Right kidney (tissue), 1 donor: Measurements from ENCODE around the gene EXT2.

Source experiments
- DNase-seq: peaks from one replicate; pipeline ENCODE4 v3.0.0-alpha.2; 2016

The EXT2 gene

DNA sequence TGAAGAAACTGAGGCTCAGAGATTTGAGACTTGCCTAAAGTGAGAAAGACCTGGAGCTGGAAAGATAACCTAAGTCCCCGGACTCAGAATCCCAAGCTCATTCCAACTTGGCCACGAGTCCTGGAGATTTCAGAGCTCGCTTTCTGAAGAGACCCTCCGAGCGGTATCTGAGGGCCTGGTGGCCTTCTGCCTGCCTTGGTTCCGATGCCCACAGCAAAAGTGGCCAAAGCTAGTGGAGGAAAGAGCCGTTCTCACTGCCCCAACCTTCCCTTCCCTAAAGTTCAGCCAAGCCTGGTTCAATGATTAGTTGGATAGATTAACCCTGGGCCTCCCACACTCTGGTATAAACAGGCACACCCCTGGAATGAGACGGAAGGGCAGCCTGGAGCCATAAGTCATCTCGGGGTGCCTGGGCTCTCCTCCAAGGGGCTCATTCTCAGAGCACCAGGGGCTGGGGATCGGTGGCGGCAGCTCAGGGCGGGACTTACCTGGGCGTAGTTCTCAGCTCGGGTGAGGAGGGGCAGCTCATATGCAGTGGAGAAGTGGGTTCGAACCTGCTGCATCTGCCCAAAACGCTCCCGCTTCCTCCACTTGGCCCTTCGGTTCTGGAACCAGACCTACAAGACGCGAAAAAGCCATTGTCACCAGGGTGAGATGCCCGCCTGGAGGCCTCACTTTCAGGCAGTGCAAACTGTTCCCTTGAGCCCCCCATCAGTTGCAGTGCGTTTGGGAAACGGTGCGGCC, 171.7 kb downstream of the EXT2 start:
- DNase-seq: no peak

DNA sequence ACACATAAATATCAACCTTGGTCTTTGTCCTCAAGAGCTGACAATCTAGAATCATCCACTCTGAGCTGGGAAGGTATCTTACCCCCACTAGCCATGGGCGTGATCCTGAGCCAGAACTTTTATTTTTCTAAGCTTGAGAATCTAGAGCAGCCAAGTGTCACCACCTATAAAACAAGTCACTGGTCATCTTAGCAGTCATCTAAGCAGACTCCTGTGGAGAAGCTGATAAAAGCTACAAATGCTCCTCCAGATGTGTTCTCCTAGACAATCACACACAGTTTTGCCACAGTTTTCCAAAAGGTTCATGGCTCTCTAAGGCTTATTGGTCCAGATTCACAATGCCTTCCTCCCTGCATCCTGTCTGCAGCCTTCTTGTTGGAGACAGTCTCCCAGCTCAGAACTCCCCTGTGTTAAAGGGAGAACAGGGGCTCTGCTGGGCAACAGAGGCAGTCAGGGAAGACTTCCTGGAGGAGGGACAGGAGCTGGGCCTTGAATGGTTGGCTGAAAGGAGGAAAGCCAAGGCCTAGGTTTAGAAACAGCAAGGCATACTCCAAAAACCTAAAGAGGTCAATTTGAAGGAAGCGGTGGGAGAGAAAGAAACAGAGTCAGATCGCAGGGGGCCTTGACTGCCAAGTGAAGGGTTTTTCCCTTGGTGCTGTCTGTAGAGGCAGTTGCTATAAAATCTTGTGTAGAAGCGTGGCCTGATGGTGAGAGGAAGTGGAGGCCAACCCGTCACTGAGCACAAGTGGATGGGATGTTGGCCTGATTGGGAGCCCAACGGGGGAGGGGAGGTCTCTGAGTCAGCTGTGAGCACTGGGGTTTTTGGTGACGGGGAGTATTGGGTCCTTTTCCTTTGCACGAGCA, 172.5 kb downstream of the EXT2 start:
- DNase-seq: no peak

DNA sequence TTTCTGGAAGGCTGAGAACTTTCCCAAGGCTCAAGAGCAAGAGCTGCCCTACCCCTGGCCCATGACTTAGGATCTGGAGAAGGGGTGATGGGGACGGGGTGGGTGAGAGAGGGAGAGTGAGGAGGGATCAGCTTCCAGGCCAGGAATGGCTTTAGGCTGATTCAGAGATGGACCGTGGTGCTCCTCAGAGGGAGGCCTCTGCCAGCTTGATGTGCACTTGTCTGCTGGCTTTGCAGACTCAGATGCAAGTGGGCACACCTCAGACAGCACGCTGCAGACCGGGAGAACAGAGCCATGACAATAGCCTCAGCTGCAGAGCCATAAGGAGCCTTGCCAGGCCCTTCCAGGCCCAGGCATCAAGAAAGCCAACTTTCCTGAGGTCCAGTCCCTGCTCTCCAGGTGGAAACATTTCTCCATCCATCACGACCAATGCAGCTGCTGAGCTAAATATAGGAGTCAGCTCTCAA, 173.2 kb downstream of the EXT2 start:
- DNase-seq: no peak

DNA sequence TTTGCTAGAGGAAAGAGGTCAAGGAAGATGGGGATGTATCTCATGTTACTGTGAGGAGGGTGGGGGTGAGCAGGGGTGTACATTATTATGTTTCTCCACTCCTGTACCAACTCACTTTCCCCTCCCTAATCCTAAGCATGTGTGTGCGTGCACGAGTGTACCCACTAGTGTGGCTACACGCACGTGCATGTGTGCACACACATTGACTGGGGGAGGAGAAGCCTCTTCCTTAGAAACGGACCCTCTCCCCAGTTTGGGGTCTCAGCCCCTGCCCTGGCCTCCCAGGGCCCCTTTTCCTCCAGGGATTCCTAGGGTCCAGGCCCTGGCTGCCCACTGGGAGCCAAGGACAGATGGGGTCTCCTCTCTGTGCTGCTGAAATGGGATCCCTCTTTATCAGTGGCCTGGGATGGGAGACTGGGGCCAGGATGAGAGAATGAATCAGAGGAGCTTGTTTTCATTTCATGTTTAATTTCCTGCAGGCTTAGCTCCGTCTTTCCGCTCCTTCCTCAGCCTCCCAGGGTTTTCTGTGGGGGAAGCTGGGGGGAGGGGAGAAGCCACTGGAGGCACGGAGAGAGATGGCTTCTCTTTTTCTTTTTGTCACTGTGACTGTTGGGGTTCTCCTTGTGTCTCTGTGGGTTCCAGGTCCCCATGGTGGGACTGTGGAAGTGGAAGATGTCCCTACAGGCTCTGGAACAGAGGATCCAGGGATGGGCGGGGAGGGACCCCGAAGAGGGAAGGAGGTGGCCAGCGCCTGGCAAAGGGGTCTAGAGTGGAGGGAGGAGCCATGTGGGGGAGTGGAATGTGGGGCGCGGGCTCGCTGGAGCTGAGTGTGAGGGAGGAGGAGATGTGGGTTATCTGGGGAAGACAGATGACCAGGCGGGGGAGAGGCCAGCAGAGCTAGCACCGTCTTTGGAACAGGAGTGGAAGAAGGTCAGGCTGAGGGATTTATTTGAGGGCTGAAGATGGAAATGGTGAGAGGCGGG, 174.2 kb downstream of the EXT2 start:
- peak; percentile 61 for DNase-seq

DNA sequence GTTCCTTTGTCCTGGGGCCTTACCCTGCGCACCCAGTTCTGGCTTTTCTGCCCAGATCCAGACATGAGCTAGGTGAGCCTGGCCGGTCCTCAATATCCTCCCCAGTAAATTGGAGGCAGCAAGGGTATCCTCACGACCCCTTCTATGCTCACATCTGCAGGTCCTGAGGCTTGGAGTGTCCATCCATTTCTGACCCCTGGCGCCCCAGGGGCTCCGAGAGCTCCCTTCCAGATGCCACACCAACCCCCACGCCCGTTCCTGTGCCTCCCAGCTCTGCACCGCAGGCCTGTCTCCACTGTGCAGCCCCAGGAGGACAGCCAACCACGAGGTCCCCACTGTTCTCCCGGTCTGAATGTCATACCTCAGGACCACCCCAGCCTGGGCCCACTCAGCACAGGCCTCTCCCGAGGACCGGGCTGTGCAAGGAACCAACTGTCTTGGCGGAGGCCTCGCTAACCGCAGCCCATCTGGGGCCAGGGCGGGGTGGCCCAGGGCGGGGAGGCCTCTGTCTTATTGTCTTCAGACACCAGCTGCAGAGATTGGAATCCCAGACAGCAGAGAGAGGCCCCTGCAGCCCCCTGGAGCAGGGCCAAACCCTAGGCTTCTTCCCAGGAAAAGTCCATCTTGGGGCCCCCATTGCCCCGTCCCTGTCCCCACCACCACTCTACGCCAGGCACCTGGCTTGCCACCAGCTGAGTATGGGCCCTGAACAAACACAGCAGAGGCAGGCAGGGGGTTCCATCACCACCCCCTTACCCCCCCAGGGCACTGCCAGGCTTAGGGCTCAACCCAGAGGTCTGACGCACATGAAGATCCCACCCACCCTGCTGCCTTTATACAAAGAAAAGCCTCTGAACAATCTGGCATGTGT, 175.2 kb downstream of the EXT2 start:
- DNase-seq: no peak

- no peak for DNase-seq
These were observed 175.8 kb downstream of the EXT2 start for GRCh38 chr11:44271286-44271685.

GRCh38 chr11:44274404-44274803, 178.9 kb downstream of the EXT2 start:
- no peak for DNase-seq

GRCh38 chr11:44275241-44275640, 179.8 kb downstream of the EXT2 start:
- DNase-seq: no peak

GRCh38 chr11:44275961-44276550, 180.6 kb downstream of the EXT2 start:
- DNase-seq: no peak

GRCh38 chr11:44277196-44278090, 182.0 kb downstream of the EXT2 start:
- DNase-seq: no peak

- DNase-seq: no peak
These were observed 184.0 kb downstream of the EXT2 start for GRCh38 chr11:44279483-44279882.

- DNase-seq: no peak
These were observed 184.8 kb downstream of the EXT2 start for GRCh38 chr11:44280257-44280656.

DNA sequence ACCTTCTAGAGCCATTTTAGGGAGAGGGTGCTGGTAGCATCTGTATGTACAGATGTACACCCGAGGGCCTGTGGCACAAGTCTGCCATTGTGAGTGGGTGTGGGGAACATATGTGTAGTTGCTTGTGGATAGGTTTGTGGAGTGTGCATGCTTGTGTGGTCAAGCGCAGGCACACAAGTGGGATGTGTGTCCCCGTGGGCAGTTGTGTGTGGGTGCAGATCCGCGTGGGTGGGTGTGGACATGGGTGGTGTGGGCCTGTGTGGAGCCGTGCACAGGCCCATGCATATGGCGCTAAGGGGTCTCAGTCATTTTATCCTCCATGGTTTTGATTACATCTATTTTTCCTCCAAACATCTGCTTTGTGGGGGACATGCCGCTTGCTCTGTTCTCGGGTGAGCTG, 185.7 kb downstream of the EXT2 start:
- DNase-seq: no peak

DNA sequence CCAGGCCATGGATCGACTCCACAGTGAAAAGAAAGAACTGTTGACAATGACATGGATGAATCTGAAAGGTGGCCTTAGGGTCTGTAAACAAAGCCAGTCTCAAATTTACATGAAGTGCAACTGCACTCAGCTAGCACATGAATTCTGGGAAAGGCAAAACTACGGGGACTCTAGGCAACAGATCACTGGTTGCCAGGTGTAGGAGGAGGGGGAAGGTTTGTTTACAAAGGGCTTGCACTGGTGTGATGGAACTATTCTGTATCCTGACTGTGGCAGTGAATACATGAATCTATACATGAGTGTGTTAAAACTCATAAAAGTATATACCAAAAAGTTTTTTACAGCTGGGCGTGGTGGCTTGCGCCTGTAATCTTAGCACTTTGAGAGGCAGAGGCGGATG, 187.1 kb downstream of the EXT2 start:
- no peak for DNase-seq

- DNase-seq: no peak
These were observed 190.3 kb downstream of the EXT2 start for GRCh38 chr11:44285756-44286155.

DNA sequence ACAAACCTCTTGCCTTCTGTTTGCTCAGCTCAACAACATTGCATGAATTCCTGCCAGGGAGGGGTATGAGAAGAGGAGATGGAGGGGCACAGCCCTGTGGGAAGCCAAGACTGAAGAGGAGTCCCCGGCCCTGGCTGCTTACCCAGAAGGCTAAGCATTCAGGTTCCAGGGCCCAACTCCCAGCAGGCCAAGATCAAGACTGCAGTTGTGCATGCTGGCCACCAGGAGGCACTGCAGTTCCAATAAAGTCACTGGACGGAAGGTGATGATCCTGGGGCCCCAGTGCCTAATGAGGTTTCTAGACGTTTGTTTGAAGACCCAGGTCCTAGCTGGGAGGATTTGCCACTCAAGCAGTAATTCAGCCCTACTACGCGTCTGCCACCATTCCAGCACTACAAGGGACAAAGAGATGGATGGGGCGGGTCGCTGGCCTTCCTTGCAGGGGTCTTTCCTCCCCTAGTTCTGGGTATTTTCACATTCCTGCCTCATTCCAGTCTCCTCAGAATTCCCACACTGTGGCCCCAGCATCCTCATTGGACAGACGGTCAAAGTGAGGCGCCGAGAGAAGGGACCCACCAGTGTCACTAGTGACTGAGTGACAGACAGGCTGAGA, 190.9 kb downstream of the EXT2 start:
- peak; percentile 34 for DNase-seq

DNA sequence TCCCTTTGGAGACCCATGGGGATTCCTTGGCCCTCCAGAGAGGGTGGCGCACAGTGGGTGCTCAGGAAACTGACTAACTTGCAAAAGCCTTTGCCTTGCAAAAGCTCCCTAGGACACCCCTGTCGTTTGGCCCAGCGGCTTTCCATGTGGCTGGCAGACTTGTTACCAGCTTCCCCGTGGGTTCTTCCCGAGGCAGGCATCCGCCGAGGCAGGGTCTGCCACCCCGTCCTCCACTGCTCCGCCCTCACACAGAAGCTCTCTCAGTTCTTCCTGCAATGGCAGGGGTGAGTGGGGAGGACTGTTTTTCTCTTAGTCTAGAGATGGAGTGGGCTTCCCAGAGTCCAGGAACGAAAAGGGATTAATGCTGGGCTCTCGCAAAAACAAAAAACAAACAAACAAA, 191.4 kb downstream of the EXT2 start:
- DNase-seq: no peak

- DNase-seq: no peak
These were observed 192.7 kb downstream of the EXT2 start for GRCh38 chr11:44288133-44288526.

DNA sequence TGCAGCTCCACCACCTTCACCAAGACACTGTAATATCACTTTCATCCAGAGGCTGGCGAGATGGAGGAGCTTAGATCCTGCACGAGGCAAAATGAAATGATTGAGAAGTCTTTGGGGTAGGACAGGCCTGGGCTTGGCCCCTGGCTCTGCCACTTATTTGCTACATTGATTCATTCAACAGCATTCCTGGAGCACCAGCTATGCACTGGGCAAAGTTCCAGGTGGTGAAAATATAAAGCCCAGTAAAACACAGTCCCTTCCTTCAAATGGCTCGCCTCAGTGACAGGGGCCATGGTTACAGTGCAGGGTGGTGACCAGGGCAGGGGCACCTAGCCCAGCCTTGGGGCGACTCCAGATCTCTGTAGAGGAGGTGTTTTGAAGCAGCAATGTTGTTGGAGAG, 194.7 kb downstream of the EXT2 start:
- no peak for DNase-seq
